K562 (cell line): Measurements from ENCODE around the gene EBF4. TPM values are rescaled to one million over a fixed set of nuclear protein-coding genes. Genes with fewer than 3 reads are reported as not detected.
A peak's percentile ranks its signal among the peaks of the same experiment; 100 is the strongest.

Source experiments
- ATAC-seq: fragments of 200-7000 bp; cut with Tn5 transposase; 3 replicates; pipeline ENCODE4 v1.9.1; 2020; ENCODE audit warnings: moderate library complexity
- BruUV-seq: library from RNA; stranded (reverse); fragments of 400-500 nt; replicated peaks from 2 replicates; lab custom pipeline; 2021; lab: Mats Ljungman, UMichigan
- CTCF ChIA-PET: fragments of 300-600 bp; formaldehyde crosslinking; extraction: SDS; loops from one replicate; lab custom pipeline; 2021; ENCODE audit warnings: low intra/inter-chr PET ratio; lab: Yijun Ruan, JAX
- POLR2A ChIA-PET: fragments of 300-600, 350-650 bp; sonication (Branson Sonifier 250); formaldehyde crosslinking; extraction: SDS; loops from one replicate; lab custom pipeline; 2021; ENCODE audit warnings: antibody characterized with exemption, inconsistent platforms; lab: Yijun Ruan, JAX
- DNase-seq, 4 experiments: peaks; one replicate each; pipeline versions ENCODE4 v3.0.0 to v3.0.0-alpha.2; 2011 to 2018; ENCODE audit warnings: low spot score in 3 of 4, mixed read lengths in 3 of 4; ENCODE audit errors: extremely low read depth in 1 of 4
- FAIRE-seq: peaks from 2 replicates; lab custom pipeline; 2011; peaks lifted over from hg19 to GRCh38; lab: Jason Lieb, UNC
- H2AFZ ChIP-seq: 2 replicates; pipeline ENCODE4 v1.6.0; 2011; ENCODE audit warnings: low read depth, low read length, control low read depth, inconsistent platforms
- H3K27ac ChIP-seq: fragments of 200-600 bp; 3 replicates; pipeline ENCODE4 v1.8.0; 2011; ENCODE audit warnings: low read depth, mild to moderate bottlenecking, control low read depth, inconsistent platforms, low read length, moderate library complexity, mixed read lengths; ENCODE audit errors: extremely low read depth
- H3K27me3 ChIP-seq, 2 experiments: fragments of 300-600 bp in 1 of 2; 2 replicates in 1 of 2; 3 replicates in 1 of 2; pipeline versions ENCODE4 v1.6.0 to v1.8.0; 2011; ENCODE audit warnings: inconsistent platforms in 2 of 2, low read length in 2 of 2, mild to moderate bottlenecking in 1 of 2, mixed read lengths in 1 of 2, moderate library complexity in 1 of 2; ENCODE audit not compliant: control insufficient read depth in 2 of 2, insufficient read depth in 2 of 2
- H3K36me3 ChIP-seq: fragments of 300-600 bp; 3 replicates; pipeline ENCODE4 v1.8.0; 2011; ENCODE audit warnings: mild to moderate bottlenecking, low read length, inconsistent platforms; ENCODE audit not compliant: control insufficient read depth, insufficient read depth
- H3K4me1 ChIP-seq, 2 experiments: fragments of 200-600 bp in 1 of 2; replicated peaks in 1 of 2; 2 replicates in 1 of 2; 3 replicates in 1 of 2; pipeline versions ENCODE4 v1.5.1 to v1.8.0; 2011; ENCODE audit warnings: inconsistent platforms in 2 of 2, low read length in 2 of 2, mild to moderate bottlenecking in 1 of 2, mixed read lengths in 1 of 2, moderate library complexity in 1 of 2; ENCODE audit not compliant: control insufficient read depth in 2 of 2, insufficient read depth in 2 of 2
- H3K4me2 ChIP-seq: 2 replicates; pipeline ENCODE4 v1.6.1; 2011; ENCODE audit warnings: low read length, control low read depth, inconsistent platforms, mixed read lengths; ENCODE audit not compliant: insufficient read depth
- H3K4me3 ChIP-seq: fragments of 200-600 bp; sonication (generic), shearing (Covaris generic); 2 replicates; pipeline ENCODE4 v1.5.1; 2016; ENCODE audit warnings: control low read depth, inconsistent platforms
- H3K79me2 ChIP-seq: fragments of 200-600 bp; 3 replicates; pipeline ENCODE4 v1.8.0; 2011; ENCODE audit warnings: low read length, inconsistent platforms; ENCODE audit not compliant: control insufficient read depth, insufficient read depth
- H3K9ac ChIP-seq, 2 experiments: 2 replicates each; pipeline versions ENCODE4 v1.6.0 to v1.6.1; 2011; ENCODE audit warnings: low read depth in 2 of 2, low read length in 2 of 2, control low read depth in 1 of 2, inconsistent platforms in 1 of 2, mild to moderate bottlenecking in 1 of 2, mixed read lengths in 1 of 2; ENCODE audit not compliant: insufficient read depth in 1 of 2
- H3K9me1 ChIP-seq: one replicate; pipeline ENCODE4 v1.6.0; 2011; ENCODE audit warnings: inconsistent platforms, mild to moderate bottlenecking, low read length, moderate library complexity; ENCODE audit not compliant: control insufficient read depth, insufficient read depth
- H3K9me3 ChIP-seq: replicated peaks from 2 replicates; pipeline ENCODE4 v1.5.1; 2011; ENCODE audit warnings: low read depth, low read length, inconsistent platforms; ENCODE audit not compliant: control insufficient read depth, insufficient read depth
- H4K20me1 ChIP-seq: replicated peaks from 2 replicates; pipeline ENCODE4 v1.6.1; 2011; ENCODE audit warnings: low read length, inconsistent platforms, mixed read lengths; ENCODE audit not compliant: control insufficient read depth, insufficient read depth
- ATF7 ChIP-seq: fragments of 450-650 bp; IDR thresholded peaks from 2 replicates; pipeline ENCODE4 v1.7.1; 2014; ENCODE audit warnings: mild to moderate bottlenecking, moderate library complexity
- DDX20 ChIP-seq: fragments of 450-650 bp; IDR thresholded peaks from 2 replicates; pipeline ENCODE4 v1.6.1; 2016; ENCODE audit warnings: missing genetic modification characterization, low read depth, mild to moderate bottlenecking, missing compliant biosample characterization, moderate library complexity
- ELF2 ChIP-seq: fragments of 250-450 bp; sonication (Bioruptor Pico); IDR thresholded peaks from 2 replicates; pipeline ENCODE4 v1.5.0; 2021; ENCODE audit warnings: mild to moderate bottlenecking
- HNRNPLL ChIP-seq: fragments of 200-400 bp; formaldehyde crosslinking; IDR thresholded peaks from 2 replicates; pipeline ENCODE4 v1.6.1; 2017; ENCODE audit warnings: low read length, low read depth, mild to moderate bottlenecking; ENCODE audit not compliant: poor library complexity, severe bottlenecking
- MAFK ChIP-seq: IDR thresholded peaks from 2 replicates; pipeline ENCODE4 v1.6.1; 2011; ENCODE audit warnings: low read length, improper control_type of control experiment
- NUFIP1 ChIP-seq: fragments of 450-650 bp; IDR thresholded peaks from 2 replicates; pipeline ENCODE4 v1.6.1; 2018; ENCODE audit not compliant: partially characterized antibody
- POLR2A ChIP-seq: fragments of 450-650 bp; conservative IDR thresholded peaks from 2 replicates; pipeline ENCODE4 v1.6.1; 2016
- PTBP1 ChIP-seq: fragments of 200-400 bp; formaldehyde crosslinking; IDR thresholded peaks from 2 replicates; pipeline ENCODE4 v1.6.1; 2017; ENCODE audit warnings: low read depth, low read length
- STAG1 ChIP-seq: sonication (generic); formaldehyde crosslinking; IDR thresholded peaks from 2 replicates; pipeline ENCODE4 v1.5.0; 2020; ENCODE audit warnings: missing genetic modification reagents, borderline replicate concordance
- U2AF1 ChIP-seq: fragments of 200-400 bp; formaldehyde crosslinking; optimal IDR thresholded peaks from 2 replicates; pipeline ENCODE3; 2017; ENCODE audit warnings: mild to moderate bottlenecking, low read depth, low read length, moderate library complexity
- ZNF12 ChIP-seq: sonication (generic); formaldehyde crosslinking; IDR thresholded peaks from 2 replicates; pipeline ENCODE4 v1.4.0; 2020; ENCODE audit warnings: mild to moderate bottlenecking, missing genetic modification reagents
- ZNF41 ChIP-seq: fragments of 250-450 bp; sonication (Bioruptor Pico); conservative IDR thresholded peaks from 2 replicates; pipeline ENCODE4 v1.4.0; 2020; ENCODE audit warnings: mild to moderate bottlenecking
- WGBS: fragments of 100-300 bp; shearing (Covaris generic); methylation state at CpG from one replicate; pipeline ENCODE4 v1.1.6; 2016; ENCODE audit warnings: low coverage, mixed read lengths; ENCODE audit not compliant: insufficient coverage; ENCODE audit errors: missing lambda C conversion rate; 5-methylcytosine and 5-hydroxymethylcytosine counted together
- in situ Hi-C: fragments of 300-500 bp; cut with MboI; formaldehyde crosslinking; loops from 4 replicates; pipeline ENCODE4 v1.15.0; 2018; ENCODE audit warnings: inconsistent platforms, mixed read lengths
- intact Hi-C: fragments of 100-400 bp; cut with micrococcal nuclease; formaldehyde crosslinking; loops from 2 replicates; pipeline ENCODE4 v1.14.2; 2022
- polyA plus RNA-seq, 8 experiments: library from polyadenylated mRNA; depleted of rRNA in 4 of 8; stranded (reverse) in 5 of 8; unstranded in 3 of 8; fragments of >200 nt; fragmentation: Nextera tagmentation in 2 of 8; fragmentation: Illumina TruSeq in 1 of 8; extraction: Ambion mirVana in 2 of 8; extraction: Trizol in 1 of 8; gene quantifications; 2 replicates each; pipeline versions ENCODE4 v1.2.1 to v1.2.3, GENCODE V29; 2011 to 2014; ENCODE audit warnings: inconsistent platforms in 1 of 8, missing spikeins in 1 of 8
- total RNA-seq, 7 experiments: library from RNA; depleted of rRNA in 6 of 7; stranded (reverse); fragments of >200 nt in 6 of 7; fragmentation: Illumina TruSeq in 2 of 7; extraction: Trizol in 2 of 7; gene quantifications; 2 replicates each; pipeline versions ENCODE4 v1.2.1 to v1.2.3, GENCODE V29; 2011 to 2021; ENCODE audit warnings: low replicate concordance in 1 of 7
- TF ChIP-seq, protein P1 (sequence below): fragments of 150-350 bp; IDR thresholded peaks from 2 replicates; pipeline ENCODE4 v1.6.1; 2014; ENCODE audit warnings: low read depth, mild to moderate bottlenecking, low read length, borderline replicate concordance

The EBF4 gene
- total and polyA plus RNA-seq, 9 of the 15 experiments (the other 6 are each of a cell fraction or from before 2014, with no cell fraction given): 0.09 TPM; not detected in 8

DNA sequence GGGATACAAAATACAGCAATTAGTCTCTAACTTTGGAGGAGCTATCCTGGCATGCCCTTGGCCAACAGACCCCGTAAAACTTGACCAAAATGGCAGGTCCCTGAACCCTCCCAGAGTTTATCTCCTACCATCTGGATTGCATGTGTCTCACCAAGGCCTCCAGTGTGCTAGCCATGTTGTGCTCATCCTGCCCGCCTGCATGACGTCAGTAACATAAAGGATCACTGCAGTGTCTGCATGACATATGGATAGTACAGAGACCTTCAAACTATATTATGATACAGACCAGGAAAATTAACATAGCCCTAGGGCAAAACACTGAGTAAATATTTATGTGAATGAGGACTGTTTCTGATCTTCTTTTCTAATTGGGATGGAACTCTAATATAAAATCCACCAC, 82.6 kb downstream of the EBF4 start:
- no TSS peak for BruUV-seq
- intact Hi-C loops: no loop called here
- DNase-seq (no peak), ATAC-seq (no peak), FAIRE-seq (no peak)
- Histone ChIP-seq H4K20me1 (no peaks in the 10 kb centered on the region), H3K4me3 (no peak overlapping the region), H3K79me2 (no peaks in the 10 kb centered on the region), H3K4me1 (no peaks in the 10 kb centered on the region; a peak in 1 of 5 replicates), H3K9ac (no peak overlapping the region), H3K36me3 (no peaks in the 10 kb centered on the region), H3K27ac (no peak overlapping the region), H3K4me2 (no peak overlapping the region), H3K27me3 (0 out of 5 replicates have a peak, but pooled peaks cover 0 to 4% of the 10 kb centered on the region in 2 experiments), H2AFZ (peak overlapping the region; percentile 40; the same call in 1 of the 2 replicates), H3K9me1 (no peaks in the 10 kb centered on the region), H3K9me3 (no peaks in the 10 kb centered on the region)
- TF ChIP-seq ATF7: 0 out of 2 replicates have a peak, but pooled peaks have one; percentile 39
- no peak for TF ChIP-seq MAFK
- CTCF ChIA-PET: no interaction called here
- in situ Hi-C loops: no loop called here
- WGBS: 26% methylated on average over 3 of the region's 3 CpGs
- POLR2A ChIA-PET: no interaction called here

DNA sequence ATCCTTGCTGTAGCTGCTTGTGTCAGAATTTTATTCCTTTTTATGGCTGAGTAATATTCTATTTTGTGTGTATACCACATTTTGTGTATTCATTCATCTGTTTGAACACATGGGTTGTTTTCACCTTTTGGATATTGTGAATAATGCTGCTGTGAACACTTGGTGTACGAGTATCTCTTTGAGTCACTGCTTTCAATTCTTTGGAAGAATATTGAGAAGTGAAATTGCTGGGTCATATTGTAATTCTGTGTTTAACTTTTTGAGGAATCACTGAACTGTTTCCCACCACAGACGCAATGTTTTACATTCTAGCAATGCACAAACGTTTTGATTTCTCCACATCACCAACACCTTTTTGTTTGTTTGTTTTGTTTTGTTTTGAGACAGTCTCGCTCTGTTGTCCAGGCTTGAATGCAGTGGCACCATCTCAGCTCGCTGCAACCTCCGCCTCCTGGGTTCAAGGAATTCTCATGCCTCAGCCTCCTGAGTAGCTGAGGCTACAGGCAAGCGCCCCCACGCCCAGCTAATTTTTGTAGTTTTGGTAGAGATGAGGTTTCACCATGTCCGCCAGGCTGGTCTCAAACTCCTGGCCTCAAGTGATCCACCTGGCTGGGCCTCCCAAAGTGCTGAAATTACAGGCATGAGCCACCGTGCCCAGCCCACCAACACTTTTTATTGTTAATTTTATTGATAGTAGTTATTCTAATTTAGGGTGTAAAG, 86.2 kb downstream of the EBF4 start:
- Histone ChIP-seq H3K4me3 (no peak overlapping the region), H3K4me2 (no peak overlapping the region), H4K20me1 (no peaks in the 10 kb centered on the region), H3K9ac (no peak overlapping the region), H2AFZ (no peak overlapping the region; the same call in 1 of the 2 replicates), H3K36me3 (no peaks in the 10 kb centered on the region), H3K9me3 (no peaks in the 10 kb centered on the region), H3K79me2 (no peaks in the 10 kb centered on the region), H3K27me3 (peaks cover 0 to 4% of the 10 kb centered on the region in 2 experiments; a peak in 2 of 5 replicates), H3K4me1 (no peaks in the 10 kb centered on the region), H3K27ac (no peak overlapping the region), H3K9me1 (no peaks in the 10 kb centered on the region)
- intact Hi-C loops (no loop called here), in situ Hi-C loops (no loop called here)
- WGBS: 44% methylated on average over 10 of the region's 10 CpGs
- CTCF ChIA-PET: interaction anchor here (0.6 kb wide), 1 partner anchor 233 kb away, joined by 6 read pairs; no protein-coding TSS in a partner anchor
- ATAC-seq (no peak), FAIRE-seq (no peak), DNase-seq (no peak)
- POLR2A ChIA-PET: no interaction called here
- BruUV-seq: no TSS peak
- no peak for TF ChIP-seq NUFIP1
- TF ChIP-seq ZNF12: no peak
- no peak for TF ChIP-seq DDX20 (tag)
- no peak for TF ChIP-seq POLR2A
- no peak for TF ChIP-seq ELF2
- TF ChIP-seq ZNF41 (CRISPR knock-in tag): no peak
- TF ChIP-seq, protein P1, sequence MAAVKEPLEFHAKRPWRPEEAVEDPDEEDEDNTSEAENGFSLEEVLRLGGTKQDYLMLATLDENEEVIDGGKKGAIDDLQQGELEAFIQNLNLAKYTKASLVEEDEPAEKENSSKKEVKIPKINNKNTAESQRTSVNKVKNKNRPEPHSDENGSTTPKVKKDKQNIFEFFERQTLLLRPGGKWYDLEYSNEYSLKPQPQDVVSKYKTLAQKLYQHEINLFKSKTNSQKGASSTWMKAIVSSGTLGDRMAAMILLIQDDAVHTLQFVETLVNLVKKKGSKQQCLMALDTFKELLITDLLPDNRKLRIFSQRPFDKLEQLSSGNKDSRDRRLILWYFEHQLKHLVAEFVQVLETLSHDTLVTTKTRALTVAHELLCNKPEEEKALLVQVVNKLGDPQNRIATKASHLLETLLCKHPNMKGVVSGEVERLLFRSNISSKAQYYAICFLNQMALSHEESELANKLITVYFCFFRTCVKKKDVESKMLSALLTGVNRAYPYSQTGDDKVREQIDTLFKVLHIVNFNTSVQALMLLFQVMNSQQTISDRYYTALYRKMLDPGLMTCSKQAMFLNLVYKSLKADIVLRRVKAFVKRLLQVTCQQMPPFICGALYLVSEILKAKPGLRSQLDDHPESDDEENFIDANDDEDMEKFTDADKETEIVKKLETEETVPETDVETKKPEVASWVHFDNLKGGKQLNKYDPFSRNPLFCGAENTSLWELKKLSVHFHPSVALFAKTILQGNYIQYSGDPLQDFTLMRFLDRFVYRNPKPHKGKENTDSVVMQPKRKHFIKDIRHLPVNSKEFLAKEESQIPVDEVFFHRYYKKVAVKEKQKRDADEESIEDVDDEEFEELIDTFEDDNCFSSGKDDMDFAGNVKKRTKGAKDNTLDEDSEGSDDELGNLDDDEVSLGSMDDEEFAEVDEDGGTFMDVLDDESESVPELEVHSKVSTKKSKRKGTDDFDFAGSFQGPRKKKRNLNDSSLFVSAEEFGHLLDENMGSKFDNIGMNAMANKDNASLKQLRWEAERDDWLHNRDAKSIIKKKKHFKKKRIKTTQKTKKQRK: no peak
- TF ChIP-seq STAG1 (CRISPR knock-in tag): no peak
- no peak for TF ChIP-seq HNRNPLL
- no peak for TF ChIP-seq PTBP1
- TF ChIP-seq U2AF1: no peak
